Thyroid gland (tissue), 4 donors: ENCODE data around the gene PLEKHA6.

Experiments
- CTCF ChIP-seq, 6 experiments: fragments of 200-600 bp in 3 of 6; fragments of 450-650 bp in 3 of 6; sonication (generic) in 3 of 6; IDR thresholded peaks; one replicate each; pipeline ENCODE4 v1.5.1; 2016 to 2019; ENCODE audit warnings: antibody characterized with exemption in 6 of 6, mild to moderate bottlenecking in 2 of 6, inconsistent platforms in 1 of 6, moderate library complexity in 1 of 6
- POLR2A ChIP-seq, 2 donors: fragments of 450-650 bp; IDR thresholded peaks; one replicate each; pipeline ENCODE4 v1.6.1; 2017; ENCODE audit warnings: antibody characterized with exemption in 2 of 2, mild to moderate bottlenecking in 2 of 2, moderate library complexity in 1 of 2

GRCh38 chr1:204349602-204350001 lies 10.1 kb downstream of the PLEKHA6 start:
- TF ChIP-seq CTCF (IDR thresholded peaks at IDR 0.05): no peak
- no peak for TF ChIP-seq POLR2A (IDR thresholded peaks at IDR 0.05)
